SU-DHL-6 (cell line): ENCODE measurements around the gene INSM1.

Source experiments
- H2AFZ ChIP-seq: fragments of 200-600 bp; sonication (generic); 2 replicates; pipeline ENCODE4 v1.6.1; 2014; ENCODE audit warnings: low read depth, mild to moderate bottlenecking, moderate library complexity, mixed read lengths, antibody characterized with exemption, low read length; ENCODE audit not compliant: severe bottlenecking
- H3F3A ChIP-seq: fragments of 200-600 bp; shearing (Covaris generic); 2 replicates; pipeline ENCODE4 v1.6.0; 2016; ENCODE audit warnings: antibody characterized with exemption, mild to moderate bottlenecking; ENCODE audit not compliant: insufficient read depth
- H3K27ac ChIP-seq: fragments of 200-600 bp; sonication (generic); 2 replicates; pipeline ENCODE4 v1.5.1; 2016; ENCODE audit warnings: low read depth, mild to moderate bottlenecking, low read length, moderate library complexity, mixed read lengths
- H3K27me3 ChIP-seq: fragments of 200-600 bp; sonication (generic), shearing (Covaris generic); 2 replicates; pipeline ENCODE4 v1.6.0; 2014; ENCODE audit warnings: mild to moderate bottlenecking, low read length
- H3K36me3 ChIP-seq: fragments of 200-600 bp; sonication (generic); 2 replicates; pipeline ENCODE4 v1.6.1; 2014; ENCODE audit warnings: mild to moderate bottlenecking, low read length, mixed read lengths
- H3K4me2 ChIP-seq: fragments of 300-600, 200-600 bp; shearing (Covaris generic), sonication (generic); 2 replicates; pipeline ENCODE4 v1.6.0; 2014; ENCODE audit warnings: low read length, low read depth, mild to moderate bottlenecking; ENCODE audit not compliant: poor library complexity, severe bottlenecking
- H3K4me3 ChIP-seq: fragments of 200-600 bp; sonication (generic); 2 replicates; pipeline ENCODE4 v1.5.1; 2014; ENCODE audit warnings: antibody characterized with exemption, low read length, mild to moderate bottlenecking, mixed read lengths; ENCODE audit not compliant: insufficient read depth, poor library complexity, severe bottlenecking
- H3K79me2 ChIP-seq: fragments of 200-600 bp; sonication (generic); 2 replicates; pipeline ENCODE4 v1.6.1; 2014; ENCODE audit warnings: mild to moderate bottlenecking, low read length, moderate library complexity; ENCODE audit not compliant: insufficient read depth
- H3K9ac ChIP-seq: fragments of 200-600 bp; sonication (generic); 2 replicates; pipeline ENCODE4 v1.7.0; 2014; ENCODE audit warnings: mild to moderate bottlenecking, low read length
- H3K9me2 ChIP-seq: fragments of 200-600 bp; sonication (generic); replicated peaks from 2 replicates; pipeline ENCODE4 v1.6.1; 2014; ENCODE audit warnings: low read length; ENCODE audit not compliant: insufficient read depth
- H3K9me3 ChIP-seq: fragments of 200-600 bp; sonication (generic); 2 replicates; pipeline ENCODE4 v1.6.1; 2014; ENCODE audit warnings: low read length, mixed read lengths; ENCODE audit not compliant: insufficient read depth
- H4K20me1 ChIP-seq: fragments of 200-600 bp; sonication (generic); 2 replicates; pipeline ENCODE4 v1.6.1; 2014; ENCODE audit warnings: low read depth, mild to moderate bottlenecking, antibody characterized with exemption, low read length, moderate library complexity, mixed read lengths
- EZH2phosphoT487 ChIP-seq: fragments of 200-600 bp; sonication (generic), shearing (Covaris generic); conservative IDR thresholded peaks from 2 replicates; pipeline ENCODE4 v1.6.1; 2018; ENCODE audit warnings: mild to moderate bottlenecking, antibody characterized with exemption, low read length, moderate library complexity, mixed read lengths
- TF ChIP-seq, protein P1 (sequence below): fragments of 200-600 bp; sonication (generic); IDR thresholded peaks from one replicate; pipeline ENCODE4 v1.5.1; 2017; ENCODE audit warnings: antibody characterized with exemption, mild to moderate bottlenecking, low read length, moderate library complexity; ENCODE audit not compliant: insufficient read depth, poor library complexity, severe bottlenecking

INSM1 gene

DNA sequence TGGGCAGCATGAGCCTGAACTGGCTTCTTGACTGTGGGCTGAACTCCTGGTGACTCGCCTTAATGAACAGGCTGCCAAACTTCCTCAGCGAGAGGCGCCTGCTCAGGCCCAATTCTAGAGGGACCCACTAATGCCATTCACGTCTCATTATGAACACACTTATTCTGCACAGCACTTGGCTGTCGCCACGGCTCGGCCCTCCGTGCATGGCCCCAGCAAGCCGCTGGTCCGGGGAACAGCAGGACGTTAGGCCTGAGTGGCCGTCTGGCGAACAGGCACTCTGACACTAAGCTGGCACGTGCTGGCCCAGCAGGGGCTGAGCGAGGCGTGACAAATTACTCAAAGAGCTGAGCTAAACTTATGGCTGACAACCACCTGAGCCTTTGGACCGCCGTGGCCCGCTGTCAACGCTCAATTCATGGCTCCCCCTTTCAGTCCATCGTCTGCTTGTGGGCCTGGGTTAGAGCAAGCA is 45.9 kb downstream of the INSM1 start:
- H3K4me2 ChIP-seq = no peak overlapping the region
- no peak overlapping the region for H3K4me3 ChIP-seq
- H4K20me1 ChIP-seq = no peaks in the 10 kb centered on the region
- no peaks in the 10 kb centered on the region for H3K9me3 ChIP-seq
- no peaks in the 10 kb centered on the region for H3K27me3 ChIP-seq
- H2AFZ ChIP-seq = no peak overlapping the region
- H3K79me2 ChIP-seq = no peaks in the 10 kb centered on the region
- TF ChIP-seq EZH2phosphoT487 = no peak
- TF ChIP-seq, protein P1, sequence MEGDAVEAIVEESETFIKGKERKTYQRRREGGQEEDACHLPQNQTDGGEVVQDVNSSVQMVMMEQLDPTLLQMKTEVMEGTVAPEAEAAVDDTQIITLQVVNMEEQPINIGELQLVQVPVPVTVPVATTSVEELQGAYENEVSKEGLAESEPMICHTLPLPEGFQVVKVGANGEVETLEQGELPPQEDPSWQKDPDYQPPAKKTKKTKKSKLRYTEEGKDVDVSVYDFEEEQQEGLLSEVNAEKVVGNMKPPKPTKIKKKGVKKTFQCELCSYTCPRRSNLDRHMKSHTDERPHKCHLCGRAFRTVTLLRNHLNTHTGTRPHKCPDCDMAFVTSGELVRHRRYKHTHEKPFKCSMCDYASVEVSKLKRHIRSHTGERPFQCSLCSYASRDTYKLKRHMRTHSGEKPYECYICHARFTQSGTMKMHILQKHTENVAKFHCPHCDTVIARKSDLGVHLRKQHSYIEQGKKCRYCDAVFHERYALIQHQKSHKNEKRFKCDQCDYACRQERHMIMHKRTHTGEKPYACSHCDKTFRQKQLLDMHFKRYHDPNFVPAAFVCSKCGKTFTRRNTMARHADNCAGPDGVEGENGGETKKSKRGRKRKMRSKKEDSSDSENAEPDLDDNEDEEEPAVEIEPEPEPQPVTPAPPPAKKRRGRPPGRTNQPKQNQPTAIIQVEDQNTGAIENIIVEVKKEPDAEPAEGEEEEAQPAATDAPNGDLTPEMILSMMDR = no peak
- H3K9me2 ChIP-seq = no peaks in the 10 kb centered on the region
- H3K27ac ChIP-seq = no peak overlapping the region
- no peaks in the 10 kb centered on the region for H3F3A ChIP-seq
- H3K9ac ChIP-seq = no peak overlapping the region
- no peaks in the 10 kb centered on the region for H3K36me3 ChIP-seq

DNA sequence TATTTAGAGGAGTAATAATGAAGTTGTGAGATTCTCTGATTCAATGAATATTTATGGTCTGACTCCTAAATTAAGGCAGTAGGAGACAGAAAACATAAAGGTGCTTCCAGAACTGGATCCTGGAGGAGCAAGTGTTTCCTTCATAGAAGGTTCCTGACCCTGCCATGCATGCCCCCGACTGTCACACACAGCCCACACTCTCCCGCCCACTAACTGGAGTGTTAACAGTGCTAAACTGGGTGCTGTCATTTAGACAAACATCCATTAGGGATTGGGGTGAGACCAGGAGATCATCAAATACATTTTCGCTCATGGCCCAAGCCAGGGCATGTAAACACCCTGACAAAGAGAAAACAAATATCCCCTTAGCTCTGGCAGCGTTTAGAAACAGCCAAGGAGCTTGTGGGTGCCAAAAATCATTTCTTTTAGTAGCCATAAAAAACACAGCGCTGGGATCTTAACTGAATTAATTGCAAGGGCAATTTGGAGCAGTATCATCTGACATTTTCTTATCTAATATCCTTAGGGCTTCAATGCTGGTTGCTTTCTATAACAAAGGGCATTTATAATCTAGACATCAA is 46.8 kb downstream of the INSM1 start:
- Histone ChIP-seq H3K27ac (no peak overlapping the region), H3K79me2 (no peaks in the 10 kb centered on the region), H3K4me3 (no peak overlapping the region), H3F3A (no peaks in the 10 kb centered on the region), H3K36me3 (no peaks in the 10 kb centered on the region), H3K4me2 (no peak overlapping the region), H2AFZ (no peak overlapping the region), H3K27me3 (no peaks in the 10 kb centered on the region), H3K9me2 (no peaks in the 10 kb centered on the region), H3K9me3 (no peaks in the 10 kb centered on the region), H3K9ac (no peak overlapping the region), H4K20me1 (no peaks in the 10 kb centered on the region)
- no peak for TF ChIP-seq EZH2phosphoT487
- TF ChIP-seq, protein P1 = no peak

DNA sequence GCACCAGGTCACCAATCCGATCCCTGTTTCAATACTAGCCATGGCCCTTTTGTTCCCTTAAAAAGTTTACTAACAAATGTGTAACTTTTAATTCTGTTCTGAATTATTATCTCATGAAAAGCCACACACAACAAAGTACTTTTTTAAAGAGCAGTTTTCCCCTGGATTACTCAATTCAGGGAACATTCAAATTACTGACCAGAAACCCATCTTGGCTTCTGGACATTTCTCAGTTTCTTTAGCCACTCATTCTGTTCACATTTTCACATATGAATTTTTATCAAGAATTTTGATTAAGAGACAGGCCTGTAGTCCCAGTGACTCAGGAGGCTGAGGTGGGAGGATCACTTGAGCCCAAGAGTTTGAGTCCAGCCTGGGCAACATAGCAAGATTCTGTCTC is 47.4 kb downstream of the INSM1 start:
- Histone ChIP-seq H3K36me3 (no peaks in the 10 kb centered on the region), H3K9me3 (no peaks in the 10 kb centered on the region)

More for the DNA sequence above, 47.4 kb downstream of the INSM1 start:
- TF ChIP-seq, protein P1 = no peak
- no peak for TF ChIP-seq EZH2phosphoT487
- Histone ChIP-seq H3K4me2 (no peak overlapping the region), H3K27ac (no peak overlapping the region), H2AFZ (no peak overlapping the region), H3K27me3 (no peaks in the 10 kb centered on the region), H3K9ac (no peak overlapping the region), H3F3A (no peaks in the 10 kb centered on the region), H3K9me2 (no peaks in the 10 kb centered on the region), H3K4me3 (no peak overlapping the region), H4K20me1 (no peaks in the 10 kb centered on the region), H3K79me2 (no peaks in the 10 kb centered on the region)
